ENCODE measurements around the gene PYGO2.
"Not testable (repeated sequence)": the region's sequence is repeated elsewhere in the genome, so short reads cannot be mapped to it uniquely, and the experiment has no call there.

Gene PYGO2

GRCh38 chr1:154992721-154993571 lies 31.4 kb upstream of the PYGO2 start:
- H3K9me3 Mint-ChIP-seq: no peaks in the 10 kb centered on the region
- no peak for DNase-seq
- H3K4me3 Mint-ChIP-seq: no peak overlapping the region
- H3K27ac Mint-ChIP-seq: no peak overlapping the region
- ATAC-seq: peak; percentile 33
- peaks cover 34% of the 10 kb centered on the region for H3K27me3 Mint-ChIP-seq
- peaks cover 45% of the 10 kb centered on the region for H3K4me1 Mint-ChIP-seq

DNA sequence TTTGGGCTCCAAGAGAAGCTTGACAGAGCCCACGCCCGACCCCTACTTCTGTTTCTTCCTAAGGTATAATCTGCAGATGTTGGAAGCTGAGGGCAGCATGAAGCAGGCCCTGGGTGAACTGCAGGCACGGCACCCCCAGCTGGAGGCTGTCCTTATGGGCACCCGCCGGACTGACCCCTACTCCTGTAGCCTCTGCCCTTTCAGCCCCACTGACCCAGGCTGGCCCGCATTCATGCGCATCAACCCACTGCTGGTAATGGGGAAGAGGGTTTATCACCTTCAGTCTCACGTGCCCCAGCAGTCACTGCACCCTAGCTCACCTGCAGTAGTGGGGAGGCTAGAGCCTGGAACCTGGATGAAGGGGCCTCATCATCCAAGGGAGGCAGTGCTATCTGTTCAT lies 28.7 kb upstream of the PYGO2 start:
- Mint-ChIP-seq H3K4me3 (no peak overlapping the region), H3K27me3 (peaks cover 8% of the 10 kb centered on the region), H3K9me3 (no peaks in the 10 kb centered on the region), H3K4me1 (peaks cover 37% of the 10 kb centered on the region), H3K27ac (no peak overlapping the region)
- DNase-seq (no peak), ATAC-seq (no peak)

DNA sequence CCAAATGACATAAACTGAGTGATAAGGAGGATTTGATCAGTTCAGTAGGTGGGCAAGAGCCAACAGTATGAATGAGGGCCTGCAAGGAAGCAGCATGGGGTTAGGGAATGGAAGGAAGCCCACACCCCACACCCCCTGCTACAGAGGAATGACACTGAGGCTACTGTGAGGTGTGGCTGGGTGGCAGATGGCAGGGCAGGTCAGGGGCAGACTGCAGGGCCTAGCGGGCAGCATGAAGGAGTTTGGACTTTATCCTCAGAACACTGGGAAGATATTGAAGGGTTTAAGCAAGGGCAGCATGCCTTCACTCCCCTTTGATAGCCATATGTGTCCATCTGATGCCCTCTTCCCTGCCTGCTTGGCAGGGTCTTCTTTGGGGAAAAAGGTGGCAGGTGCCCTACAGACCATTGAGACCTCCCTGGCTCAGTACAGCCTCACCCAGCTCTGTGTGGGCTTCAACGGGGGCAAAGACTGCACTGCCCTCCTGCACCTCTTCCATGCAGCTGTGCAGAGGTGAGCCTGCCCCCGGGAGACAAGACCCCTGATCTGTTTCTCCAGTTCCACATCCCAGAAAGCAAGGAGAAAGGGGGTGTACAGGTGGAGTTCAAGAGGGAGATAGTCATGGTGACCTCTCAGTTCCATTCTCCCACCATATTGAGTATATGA lies 27.7 kb upstream of the PYGO2 start:
- Mint-ChIP-seq H3K9me3 (no peaks in the 10 kb centered on the region), H3K4me3 (no peak overlapping the region), H3K27ac (peak overlapping the region; percentile 67 to 75), H3K4me1 (peaks cover 32% of the 10 kb centered on the region), H3K27me3 (no peaks in the 10 kb centered on the region)
- DNase-seq (no peak), ATAC-seq (no peak)

DNA sequence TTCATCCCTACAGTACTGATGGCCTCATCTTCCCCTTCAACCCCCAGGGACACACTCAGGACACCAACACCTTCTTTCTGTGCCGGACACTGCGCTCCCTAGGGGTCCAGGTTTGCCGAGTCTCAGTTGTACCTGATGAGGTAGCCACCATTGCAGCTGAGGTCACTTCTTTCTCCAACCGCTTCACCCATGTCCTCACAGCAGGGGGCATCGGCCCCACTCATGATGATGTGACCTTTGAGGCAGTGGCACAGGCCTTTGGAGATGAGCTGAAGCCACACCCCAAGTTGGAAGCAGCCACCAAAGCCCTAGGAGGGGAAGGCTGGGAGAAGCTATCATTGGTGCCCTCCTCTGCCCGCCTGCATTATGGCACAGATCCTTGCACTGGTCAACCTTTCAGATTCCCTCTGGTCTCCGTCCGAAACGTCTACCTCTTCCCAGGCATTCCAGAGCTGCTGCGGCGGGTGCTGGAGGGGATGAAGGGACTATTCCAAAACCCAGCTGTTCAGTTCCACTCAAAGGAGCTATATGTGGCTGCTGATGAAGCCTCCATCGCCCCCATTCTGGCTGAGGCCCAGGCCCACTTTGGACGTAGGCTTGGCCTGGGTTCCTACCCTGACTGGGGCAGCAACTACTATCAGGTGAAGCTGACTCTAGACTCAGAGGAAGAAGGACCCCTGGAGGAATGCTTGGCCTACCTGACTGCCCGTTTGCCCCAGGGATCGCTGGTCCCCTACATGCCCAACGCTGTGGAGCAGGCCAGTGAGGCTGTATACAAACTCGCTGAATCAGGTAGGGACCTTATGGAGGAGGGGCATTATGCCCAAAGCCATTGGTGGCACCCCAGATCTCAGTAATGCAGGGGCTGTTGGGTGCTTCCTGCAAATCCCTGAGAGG lies 26.7 kb upstream of the PYGO2 start:
- ATAC-seq (no peak), DNase-seq (no peak)
- Mint-ChIP-seq H3K27ac (no peak overlapping the region), H3K27me3 (no peaks in the 10 kb centered on the region), H3K4me1 (peaks cover 32% of the 10 kb centered on the region), H3K9me3 (no peaks in the 10 kb centered on the region), H3K4me3 (no peak overlapping the region)

DNA sequence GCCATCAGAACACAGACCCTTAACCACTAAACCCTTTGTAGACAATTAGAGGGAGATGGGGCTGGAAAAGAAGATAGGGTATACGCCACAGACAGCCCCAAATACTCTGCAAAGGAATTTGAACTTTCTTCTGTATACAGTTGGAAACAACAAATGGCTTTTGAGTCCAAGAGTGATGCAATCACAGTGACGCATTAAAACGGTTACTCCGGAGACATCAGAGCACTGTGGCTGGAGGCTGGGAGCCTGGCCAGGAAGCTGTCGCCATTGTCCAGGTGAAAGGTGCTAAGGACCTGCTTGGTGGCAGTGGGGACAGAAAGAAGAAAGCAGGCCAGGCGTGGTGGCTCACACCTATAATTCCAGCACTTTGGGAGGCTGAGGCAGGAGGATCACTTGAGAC lies 25.7 kb upstream of the PYGO2 start:
- Mint-ChIP-seq H3K4me3 (no peak overlapping the region), H3K27ac (no peak overlapping the region), H3K27me3 (no peaks in the 10 kb centered on the region), H3K4me1 (peaks cover 32% of the 10 kb centered on the region), H3K9me3 (no peaks in the 10 kb centered on the region)
- no peak for DNase-seq
- ATAC-seq: no peak

DNA sequence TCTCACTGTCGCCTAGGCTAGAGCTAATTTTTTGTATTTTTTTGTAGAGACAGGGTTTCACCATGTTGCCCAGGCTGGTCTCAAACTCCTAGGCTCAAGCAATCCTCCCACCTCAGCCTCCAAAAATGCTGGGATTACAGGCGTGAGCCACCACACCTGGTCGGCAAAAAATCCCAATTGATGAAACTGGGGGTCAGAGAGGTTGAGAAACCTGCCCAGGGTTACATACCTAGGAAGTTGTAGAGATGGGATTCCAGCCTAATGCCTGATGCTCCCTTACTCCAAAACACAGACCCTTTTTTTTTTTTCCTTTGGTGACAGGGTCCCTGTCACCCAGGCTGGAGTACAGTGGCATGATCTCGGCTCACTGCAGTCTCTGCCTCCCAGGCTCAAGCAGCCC lies 25.2 kb upstream of the PYGO2 start:
- not testable (repeated sequence) for H3K4me3 Mint-ChIP-seq, H3K27me3 Mint-ChIP-seq, ATAC-seq, H3K9me3 Mint-ChIP-seq, DNase-seq
- Mint-ChIP-seq H3K4me1 (peaks cover 33% of the 10 kb centered on the region), H3K27ac (peak overlapping the region in 1 of 2 donors; percentile 74)

DNA sequence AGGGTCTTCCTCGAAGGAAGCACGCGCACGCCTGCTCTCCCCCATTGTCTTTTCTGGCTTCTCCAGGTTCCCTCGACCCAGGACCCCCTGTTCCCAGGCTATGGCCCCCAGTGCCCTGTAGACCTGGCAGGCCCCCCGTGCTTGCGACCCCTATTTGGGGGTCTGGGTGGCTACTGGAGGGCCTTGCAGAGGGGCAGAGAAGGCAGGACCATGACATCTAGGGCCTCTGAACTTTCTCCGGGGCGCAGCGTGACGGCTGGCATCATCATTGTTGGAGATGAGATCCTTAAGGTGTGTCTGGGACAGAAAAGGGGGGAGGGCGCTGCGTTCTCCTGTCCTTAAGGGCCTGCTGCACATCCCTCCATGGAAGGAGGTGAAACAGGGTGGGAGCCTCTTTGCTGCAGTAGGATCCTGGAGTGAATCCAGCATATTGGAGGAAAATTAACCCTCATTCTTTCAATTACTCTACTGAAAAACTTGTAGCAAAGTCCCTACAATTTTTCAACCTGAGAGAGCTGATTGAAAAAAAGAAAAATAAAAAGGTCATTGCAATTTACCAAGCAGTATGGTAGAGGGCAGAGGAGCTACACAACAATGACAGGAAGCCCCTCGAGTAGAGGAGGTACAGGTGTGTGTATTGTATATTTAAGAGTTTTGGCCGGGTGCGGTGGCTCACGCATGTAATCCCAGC lies 22.3 kb upstream of the PYGO2 start:
- H3K4me1 Mint-ChIP-seq: peaks cover 42% of the 10 kb centered on the region
- ATAC-seq (no peak), DNase-seq (no peak)
- H3K27ac Mint-ChIP-seq: peak overlapping the region in 1 of 2 donors; percentile 37
- H3K27me3 Mint-ChIP-seq: no peaks in the 10 kb centered on the region
- no peak overlapping the region for H3K4me3 Mint-ChIP-seq
- H3K9me3 Mint-ChIP-seq: no peaks in the 10 kb centered on the region

GRCh38 chr1:154982897-154983648 lies 21.5 kb upstream of the PYGO2 start, which contains the start of gene FLAD1:
FLAD1 (plus strand) TSS chr1:154983344; CDS start chr1:154983695, 351 bp downstream.
- no peaks in the 10 kb centered on the region for H3K9me3 Mint-ChIP-seq
- DNase-seq (peak; percentile 95 to 98), ATAC-seq (peak; percentile 100)
- peaks cover 33% of the 10 kb centered on the region for H3K4me1 Mint-ChIP-seq
- H3K27me3 Mint-ChIP-seq: no peaks in the 10 kb centered on the region
- no peak within 1 kb of the TSS for H3K4me3 Mint-ChIP-seq
- H3K27ac Mint-ChIP-seq: peak within 1 kb of the TSS in 1 of 2 donors; percentile 37

GRCh38 chr1:154982341-154982740 lies 20.8 kb upstream of the PYGO2 start:
- Mint-ChIP-seq H3K9me3 (no peaks in the 10 kb centered on the region), H3K27ac (no peak overlapping the region), H3K27me3 (no peaks in the 10 kb centered on the region), H3K4me3 (no peak overlapping the region), H3K4me1 (peaks cover 31% of the 10 kb centered on the region)
- DNase-seq (no peak), ATAC-seq (no peak)

DNA sequence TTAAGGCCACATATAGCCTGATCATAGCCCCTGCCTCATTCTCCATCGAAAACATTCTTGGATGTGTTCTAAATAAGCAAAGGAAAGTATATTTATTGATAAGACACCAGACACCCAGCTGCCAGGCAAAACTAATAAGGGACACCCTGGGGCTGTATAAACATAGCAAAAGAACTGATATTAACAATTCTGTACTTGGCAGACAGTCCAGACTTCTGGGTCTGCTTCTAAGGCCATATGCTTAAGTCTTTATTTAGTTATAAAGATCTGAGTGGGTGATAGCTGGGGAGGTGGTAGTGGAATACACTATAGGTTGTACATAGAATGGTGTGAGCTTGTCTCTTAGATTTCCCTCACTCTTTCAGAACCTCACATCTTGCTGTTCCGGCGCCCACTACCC lies 16.8 kb upstream of the PYGO2 start:
- DNase-seq: no peak
- no peaks in the 10 kb centered on the region for H3K27me3 Mint-ChIP-seq
- H3K27ac Mint-ChIP-seq: no peak overlapping the region
- peaks cover 22% of the 10 kb centered on the region for H3K4me1 Mint-ChIP-seq
- H3K4me3 Mint-ChIP-seq: no peak overlapping the region
- H3K9me3 Mint-ChIP-seq: no peaks in the 10 kb centered on the region
- ATAC-seq: no peak

DNA sequence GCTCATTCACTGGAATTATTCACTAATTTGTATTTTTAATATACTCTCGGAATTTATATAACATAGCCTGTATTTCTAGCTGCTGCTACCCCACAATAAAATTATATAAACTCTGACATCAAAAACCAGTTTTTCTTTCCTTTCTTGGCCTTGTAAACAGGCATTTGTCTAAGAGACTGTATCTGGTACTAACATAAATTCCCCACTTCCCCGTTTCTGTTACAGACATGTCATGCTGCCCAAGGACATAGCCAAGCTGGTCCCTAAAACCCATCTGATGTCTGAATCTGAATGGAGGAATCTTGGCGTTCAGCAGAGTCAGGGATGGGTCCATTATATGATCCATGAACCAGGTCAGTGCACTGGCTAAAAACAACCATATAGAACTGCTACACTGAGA lies 16.2 kb upstream of the PYGO2 start:
- H3K27me3 Mint-ChIP-seq, H3K9me3 Mint-ChIP-seq, ATAC-seq, DNase-seq: not testable (repeated sequence)
- Mint-ChIP-seq H3K27ac (peak overlapping the region in 1 of 2 donors; percentile 67), H3K4me1 (peaks cover 26% of the 10 kb centered on the region), H3K4me3 (peak overlapping the region in 1 of 2 donors; percentile 23)

- Mint-ChIP-seq H3K4me1 (peaks cover 34% of the 10 kb centered on the region), H3K27me3 (no peaks in the 10 kb centered on the region), H3K27ac (no peak overlapping the region), H3K9me3 (no peaks in the 10 kb centered on the region), H3K4me3 (no peak overlapping the region)
- DNase-seq (peak; percentile 61 to 70), ATAC-seq (peak; percentile 23)
These were observed 14.0 kb upstream of the PYGO2 start for GRCh38 chr1:154975409-154976059.

- Mint-ChIP-seq H3K4me1 (peaks cover 38% of the 10 kb centered on the region), H3K27me3 (no peaks in the 10 kb centered on the region), H3K9me3 (no peaks in the 10 kb centered on the region), H3K4me3 (no peak overlapping the region), H3K27ac (no peak overlapping the region)
- ATAC-seq: peak; percentile 71
- peak; percentile 94 to 96 for DNase-seq
These were observed 13.3 kb upstream of the PYGO2 start for GRCh38 chr1:154974808-154975408.

All from stimulated activated naive CD8-positive, alpha-beta T cell treated with anti-CD3 and anti-CD28 coated beads, Interleukin-15, amount 100 ng/mL, for 72 hours (primary cell).